Activated naive CD8-positive, alpha-beta T cell treated with anti-CD3 and anti-CD28 coated beads, Interleukin-2, amount 50 U/mL, for 24 hours (primary cell): ENCODE data around the gene CARD6.
"Not testable (repeated sequence)": the region's sequence is repeated elsewhere in the genome, so short reads cannot be mapped to it uniquely, and the experiment has no call there.

ENCODE experiments used
- ATAC-seq: fragments of 150-1000 bp; cut with Tn5 transposase; one replicate; pipeline ENCODE4 v1.10.0; 2021
- DNase-seq: peaks from one replicate; pipeline ENCODE4 v3.0.0; 2021
- H3K27ac Mint-ChIP-seq: one replicate; pipeline ENCODE4 v1.8.0; 2021; ENCODE audit warnings: mild to moderate bottlenecking, mixed read lengths
- H3K27me3 Mint-ChIP-seq: one replicate; pipeline ENCODE4 v1.8.0; 2021; ENCODE audit warnings: mixed read lengths
- H3K36me3 Mint-ChIP-seq: one replicate; pipeline ENCODE4 v1.8.0; 2021; ENCODE audit warnings: low read depth, mixed read lengths
- H3K4me1 Mint-ChIP-seq: one replicate; pipeline ENCODE4 v1.8.0; 2021; ENCODE audit warnings: mixed read lengths
- H3K4me3 Mint-ChIP-seq: one replicate; pipeline ENCODE4 v1.8.0; 2021; ENCODE audit warnings: mild to moderate bottlenecking, moderate library complexity, mixed read lengths
- H3K9me3 Mint-ChIP-seq: one replicate; pipeline ENCODE4 v1.8.0; 2021; ENCODE audit warnings: mixed read lengths

Gene CARD6

DNA sequence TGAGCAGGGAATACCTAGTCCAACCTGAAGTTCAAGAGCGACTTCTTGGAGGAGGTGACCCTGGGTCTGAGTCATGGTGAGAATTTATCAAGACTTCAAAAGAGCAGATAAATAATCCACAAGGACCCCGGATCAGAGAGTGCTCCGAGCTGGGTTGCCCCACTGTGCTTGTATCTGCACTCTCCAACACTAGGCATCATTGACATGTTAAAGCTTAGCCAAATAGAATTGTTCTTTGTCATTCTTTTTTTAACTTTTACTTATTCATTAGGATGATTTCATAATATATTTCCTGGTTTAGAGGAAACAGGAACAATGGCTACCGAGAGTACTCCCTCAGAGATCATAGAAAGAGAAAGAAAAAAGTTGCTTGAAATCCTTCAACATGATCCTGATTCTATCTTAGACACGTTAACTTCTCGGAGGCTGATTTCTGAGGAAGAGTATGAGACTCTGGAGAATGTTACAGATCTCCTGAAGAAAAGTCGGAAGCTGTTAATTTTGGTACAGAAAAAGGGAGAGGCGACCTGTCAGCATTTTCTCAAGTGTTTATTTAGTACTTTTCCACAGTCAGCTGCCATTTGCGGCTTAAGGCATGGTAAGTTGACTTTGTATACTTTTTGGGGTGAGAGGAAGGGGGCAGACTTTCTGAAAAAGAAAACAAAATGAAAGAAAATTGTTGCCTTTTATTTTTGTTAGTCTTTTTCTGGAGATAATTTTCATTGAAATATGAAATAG lies at the start of gene CARD6:
CARD6 (plus strand) TSS at position 300 of the 738 bp plus-strand sequence; CDS start at position 316, 16 bp downstream.
- ATAC-seq (peak; percentile 50), DNase-seq (no peak)
- Mint-ChIP-seq H3K36me3 (no peaks in the 10 kb centered on the region), H3K9me3 (no peaks in the 10 kb centered on the region), H3K27me3 (peaks cover 6% of the 10 kb centered on the region), H3K4me1 (peaks cover 20% of the 10 kb centered on the region), H3K27ac (peak within 1 kb of the TSS; percentile 88), H3K4me3 (peak within 1 kb of the TSS; percentile 83)

- ATAC-seq (no peak), DNase-seq (no peak)
- Mint-ChIP-seq H3K36me3 (peaks cover 37% of the 10 kb centered on the region), H3K4me3 (no peak overlapping the region), H3K27me3 (no peaks in the 10 kb centered on the region), H3K27ac (no peak overlapping the region), H3K9me3 (no peaks in the 10 kb centered on the region), H3K4me1 (peaks cover 62% of the 10 kb centered on the region)
These were observed 49.4 kb upstream of the CARD6 start for GRCh38 chr5:40791715-40792139.

DNA sequence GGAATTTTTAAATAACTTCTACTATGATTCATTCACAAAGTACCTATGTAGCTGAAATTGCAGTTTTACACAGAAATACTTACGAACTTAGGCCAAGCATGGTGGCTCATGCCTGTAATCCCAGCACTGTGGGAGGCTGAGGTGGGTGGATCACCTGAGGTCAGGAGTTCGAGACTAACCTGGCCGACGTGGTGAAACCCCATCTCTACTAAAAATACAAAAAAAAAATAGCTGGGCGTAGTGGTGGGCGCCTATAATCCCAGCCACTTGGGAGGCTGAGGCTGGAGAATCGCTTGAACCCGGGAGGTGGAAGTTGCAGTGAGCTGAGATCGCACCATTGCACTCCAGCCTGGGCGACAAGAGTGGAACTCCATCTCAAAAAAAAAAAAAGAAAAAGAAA lies 48.5 kb upstream of the CARD6 start:
- not testable (repeated sequence) for H3K27me3 Mint-ChIP-seq, H3K9me3 Mint-ChIP-seq, DNase-seq, H3K4me3 Mint-ChIP-seq, H3K27ac Mint-ChIP-seq, ATAC-seq
- Mint-ChIP-seq H3K4me1 (peaks cover 67% of the 10 kb centered on the region), H3K36me3 (peaks cover 36% of the 10 kb centered on the region)

DNA sequence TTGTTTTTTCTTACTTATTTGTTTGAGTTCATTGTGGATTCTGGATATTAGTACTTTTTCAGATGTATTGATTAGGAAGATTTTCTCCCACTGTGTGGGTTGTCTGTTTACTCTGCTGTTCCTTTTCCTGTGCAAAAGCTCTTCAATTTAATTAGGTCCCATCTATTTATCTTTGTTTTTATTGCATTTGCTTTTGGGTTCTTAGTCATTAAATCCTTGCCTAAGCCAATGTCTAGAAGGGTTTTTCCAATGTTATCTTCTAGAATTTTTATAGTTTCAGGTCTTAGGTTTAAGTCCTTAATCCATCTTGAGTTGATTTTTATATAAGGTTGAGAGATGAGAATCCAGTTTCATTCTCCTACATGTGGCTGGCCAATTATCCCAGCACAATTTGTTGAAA lies 46.8 kb upstream of the CARD6 start:
- H3K4me3 Mint-ChIP-seq, ATAC-seq, H3K27me3 Mint-ChIP-seq, H3K9me3 Mint-ChIP-seq, H3K27ac Mint-ChIP-seq, DNase-seq: not testable (repeated sequence)
- Mint-ChIP-seq H3K36me3 (peaks cover 20% of the 10 kb centered on the region), H3K4me1 (peaks cover 69% of the 10 kb centered on the region)

DNA sequence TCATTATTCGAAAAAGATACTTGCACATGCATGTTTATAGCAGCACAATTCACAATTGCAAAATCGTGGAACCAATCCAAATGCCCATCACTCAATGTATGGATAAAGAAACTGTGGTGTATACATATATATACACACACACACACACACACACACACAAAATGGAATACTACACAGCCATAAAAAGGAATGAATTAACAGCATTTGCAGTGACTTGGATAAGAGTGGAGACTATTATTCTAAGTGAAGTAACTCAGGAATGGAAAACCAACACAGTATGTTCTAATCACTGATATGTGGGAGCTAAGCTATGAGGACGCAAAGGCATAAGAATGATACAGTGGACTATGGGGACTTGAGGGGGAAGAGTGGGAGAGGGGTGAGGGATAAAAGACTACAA lies 46.3 kb upstream of the CARD6 start:
- ATAC-seq, H3K9me3 Mint-ChIP-seq, DNase-seq, H3K27me3 Mint-ChIP-seq, H3K4me3 Mint-ChIP-seq, H3K27ac Mint-ChIP-seq: not testable (repeated sequence)
- Mint-ChIP-seq H3K4me1 (peaks cover 68% of the 10 kb centered on the region), H3K36me3 (peaks cover 19% of the 10 kb centered on the region)

DNA sequence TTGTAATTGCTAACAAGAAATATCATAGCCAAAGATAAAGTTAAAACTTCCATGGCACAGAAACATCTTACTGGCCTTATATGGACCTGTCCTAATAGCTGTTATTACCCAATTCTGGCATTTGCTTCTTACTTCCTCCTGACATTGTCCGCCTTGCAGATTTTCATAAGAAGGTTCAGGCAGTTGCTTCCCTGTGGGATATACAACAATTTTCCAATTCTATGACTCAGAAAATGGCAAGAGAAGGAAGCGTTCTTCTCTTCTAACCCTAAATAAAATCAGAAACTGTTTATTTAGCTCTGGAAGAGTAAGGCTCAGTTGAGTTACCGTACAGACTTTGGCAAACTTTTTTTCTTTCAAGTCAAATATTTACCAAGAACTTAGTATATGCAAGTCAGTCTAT lies 44.7 kb upstream of the CARD6 start:
- H3K27ac Mint-ChIP-seq: peak overlapping the region; percentile 52
- no peak for DNase-seq
- peaks cover 54% of the 10 kb centered on the region for H3K4me1 Mint-ChIP-seq
- H3K27me3 Mint-ChIP-seq: peaks cover 3% of the 10 kb centered on the region
- no peaks in the 10 kb centered on the region for H3K9me3 Mint-ChIP-seq
- peak overlapping the region; percentile 90 for H3K4me3 Mint-ChIP-seq
- H3K36me3 Mint-ChIP-seq: peaks cover 17% of the 10 kb centered on the region
- no peak for ATAC-seq

GRCh38 chr5:40797273-40798011 lies 43.7 kb upstream of the CARD6 start:
- H3K4me1 Mint-ChIP-seq: peaks cover 50% of the 10 kb centered on the region
- no peaks in the 10 kb centered on the region for H3K9me3 Mint-ChIP-seq
- H3K27ac Mint-ChIP-seq: peak overlapping the region; percentile 85
- peak overlapping the region; percentile 90 for H3K4me3 Mint-ChIP-seq
- peaks cover 3% of the 10 kb centered on the region for H3K27me3 Mint-ChIP-seq
- ATAC-seq (peak; percentile 39), DNase-seq (peak; percentile 80)
- peaks cover 17% of the 10 kb centered on the region for H3K36me3 Mint-ChIP-seq

DNA sequence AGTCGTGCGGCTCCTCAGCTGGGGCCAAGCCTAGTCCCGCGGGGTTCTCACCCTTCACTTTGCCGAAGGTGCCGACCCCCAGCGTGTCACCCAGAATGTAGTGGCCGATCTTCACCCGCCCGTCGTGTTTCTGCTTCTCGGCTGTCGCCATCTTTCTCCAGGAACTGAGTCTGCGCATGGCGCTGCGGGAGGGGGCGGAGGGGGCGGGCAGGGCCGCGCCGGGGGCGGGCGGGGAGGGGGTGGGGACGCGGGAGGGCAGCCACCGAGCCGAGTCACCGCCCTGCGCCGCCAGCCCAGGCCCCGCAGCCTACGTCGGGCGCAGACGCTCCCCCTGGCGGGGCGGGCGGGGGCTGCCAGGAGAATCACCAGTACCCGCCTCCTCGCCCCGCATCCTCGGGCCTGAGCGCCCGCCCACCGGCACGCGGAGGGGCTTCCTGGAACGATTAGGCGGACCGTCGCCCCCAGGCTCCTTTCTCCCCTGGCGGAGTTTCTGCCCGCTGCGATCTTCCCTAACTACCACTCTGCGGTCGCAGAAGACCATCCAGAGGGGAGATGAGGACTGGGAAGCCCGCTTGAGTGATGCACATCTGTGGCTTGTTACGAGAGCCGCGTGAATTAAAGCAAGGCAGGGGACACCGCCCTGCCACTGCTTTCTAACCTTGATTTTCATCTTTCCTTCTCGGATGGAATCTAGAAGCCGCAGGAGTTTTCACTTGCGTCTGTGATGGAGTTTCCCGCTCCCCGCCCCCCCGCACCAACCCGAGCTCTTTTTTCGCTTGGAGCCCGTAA lies 43.0 kb upstream of the CARD6 start, which contains the start of gene PRKAA1:
PRKAA1 (minus strand) TSS at position 363 of the 789 bp plus-strand sequence; CDS start at position 178, 185 bp downstream.
- H3K4me1 Mint-ChIP-seq: peaks cover 48% of the 10 kb centered on the region
- H3K27ac Mint-ChIP-seq: peak within 1 kb of the TSS; percentile 93
- ATAC-seq (peak; percentile 92), DNase-seq (peak; percentile 88)
- H3K4me3 Mint-ChIP-seq: peak within 1 kb of the TSS; percentile 90
- H3K27me3 Mint-ChIP-seq: peaks cover 3% of the 10 kb centered on the region
- peaks cover 14% of the 10 kb centered on the region for H3K36me3 Mint-ChIP-seq
- no peaks in the 10 kb centered on the region for H3K9me3 Mint-ChIP-seq

DNA sequence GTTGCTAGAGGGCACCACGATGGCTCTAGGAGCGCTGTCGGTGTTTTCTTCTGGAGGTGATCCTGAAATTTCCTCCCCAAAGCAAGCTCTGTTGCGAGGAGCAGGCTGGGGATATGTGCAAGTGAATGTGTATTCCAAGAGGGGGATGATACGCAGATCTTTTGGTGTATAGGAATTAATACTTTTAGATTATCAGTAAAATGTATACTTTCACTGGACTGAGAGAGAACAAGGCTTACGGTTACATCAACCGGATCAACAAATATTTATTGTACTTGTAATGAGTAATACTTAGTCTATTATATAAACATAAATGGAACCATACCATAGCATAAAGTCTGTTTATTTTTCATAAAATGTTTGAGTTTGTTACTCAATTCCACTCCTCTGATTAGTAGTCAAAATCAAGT lies 42.4 kb upstream of the CARD6 start:
- peaks cover 3% of the 10 kb centered on the region for H3K27me3 Mint-ChIP-seq
- DNase-seq (no peak), ATAC-seq (no peak)
- H3K4me3 Mint-ChIP-seq: peak overlapping the region; percentile 90
- peaks cover 43% of the 10 kb centered on the region for H3K4me1 Mint-ChIP-seq
- no peaks in the 10 kb centered on the region for H3K9me3 Mint-ChIP-seq
- H3K36me3 Mint-ChIP-seq: peaks cover 13% of the 10 kb centered on the region
- H3K27ac Mint-ChIP-seq: peak overlapping the region; percentile 93

DNA sequence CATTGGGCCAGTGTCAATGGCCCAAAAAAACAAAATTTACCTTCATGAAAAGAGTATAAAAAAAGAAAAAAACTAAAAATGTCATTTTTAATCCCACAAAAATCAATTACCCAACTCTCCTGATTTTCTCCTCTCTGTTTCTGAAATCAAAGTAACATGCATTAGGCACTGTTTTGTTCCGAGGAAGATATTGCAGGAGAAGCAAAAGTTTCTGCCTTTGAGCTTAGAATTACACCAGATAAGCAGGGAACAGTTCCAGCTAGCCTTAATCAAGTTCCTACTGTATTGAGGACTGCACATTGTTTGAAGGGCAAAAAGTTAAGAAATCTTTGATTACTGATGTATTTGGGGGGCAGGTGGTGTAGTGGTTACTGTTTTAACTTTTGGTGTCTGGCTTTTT lies 41.9 kb upstream of the CARD6 start:
- H3K27me3 Mint-ChIP-seq: peaks cover 3% of the 10 kb centered on the region
- H3K27ac Mint-ChIP-seq: peak overlapping the region; percentile 52
- no peak for ATAC-seq
- H3K4me1 Mint-ChIP-seq: peaks cover 38% of the 10 kb centered on the region
- peak overlapping the region; percentile 90 for H3K4me3 Mint-ChIP-seq
- peaks cover 9% of the 10 kb centered on the region for H3K36me3 Mint-ChIP-seq
- H3K9me3 Mint-ChIP-seq: no peaks in the 10 kb centered on the region
- DNase-seq: no peak

- no peak for ATAC-seq
- Mint-ChIP-seq H3K27me3 (peaks cover 3% of the 10 kb centered on the region), H3K9me3 (no peaks in the 10 kb centered on the region), H3K27ac (no peak overlapping the region), H3K4me3 (no peak overlapping the region), H3K4me1 (peaks cover 14% of the 10 kb centered on the region), H3K36me3 (no peaks in the 10 kb centered on the region)
- DNase-seq: no peak
These were observed 39.2 kb upstream of the CARD6 start for GRCh38 chr5:40801771-40802562.

DNA sequence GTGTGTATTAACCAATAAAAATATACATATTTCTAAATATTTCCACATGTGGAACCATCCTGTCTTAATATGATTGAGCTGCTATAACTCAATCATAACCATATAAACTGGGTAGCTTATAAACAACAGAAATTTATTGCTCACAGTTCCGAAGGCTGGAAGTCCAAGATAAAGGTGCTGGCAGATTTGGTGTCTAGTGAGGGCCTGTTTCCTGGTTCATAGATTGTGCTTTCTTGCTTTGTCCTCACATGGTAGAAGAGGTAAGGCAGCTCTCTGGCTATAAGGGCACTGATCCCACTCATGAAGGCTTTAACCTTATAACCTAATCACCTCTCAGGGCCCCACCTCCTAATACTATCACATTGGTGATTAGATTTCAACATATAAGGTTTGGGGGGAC lies 29.0 kb upstream of the CARD6 start:
- Mint-ChIP-seq H3K27ac (no peak overlapping the region), H3K4me1 (peaks cover 14% of the 10 kb centered on the region), H3K9me3 (no peaks in the 10 kb centered on the region), H3K36me3 (no peaks in the 10 kb centered on the region), H3K27me3 (no peaks in the 10 kb centered on the region), H3K4me3 (no peak overlapping the region)
- DNase-seq (no peak), ATAC-seq (no peak)

DNA sequence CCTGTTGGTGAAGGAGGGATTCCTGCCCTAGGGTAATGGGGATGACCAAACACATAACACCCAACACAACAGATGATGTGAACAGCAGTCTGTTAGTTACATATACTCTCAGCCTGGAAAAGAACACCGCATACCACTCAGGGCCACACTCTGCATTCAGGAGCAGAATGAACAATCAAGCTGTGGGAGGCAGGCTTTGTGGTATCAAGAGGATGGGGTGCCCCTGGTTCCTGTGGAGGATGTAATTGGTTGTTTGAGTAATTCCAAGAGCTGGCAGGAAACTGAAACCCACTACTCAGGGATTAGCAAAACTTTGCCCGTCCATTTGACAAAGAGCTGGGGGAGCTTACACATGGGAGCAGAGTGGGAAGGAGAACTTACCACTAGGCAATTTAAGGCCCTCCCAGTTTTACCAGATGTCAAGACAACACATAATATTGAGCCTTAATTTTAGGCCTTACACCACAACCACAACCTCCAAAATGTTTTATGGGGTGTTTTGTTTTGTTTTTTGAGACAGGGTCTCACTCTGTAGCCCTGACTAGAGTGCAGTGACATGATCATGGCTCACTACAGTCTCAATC lies 27.4 kb upstream of the CARD6 start:
- H3K9me3 Mint-ChIP-seq: no peaks in the 10 kb centered on the region
- peak; percentile 31 for DNase-seq
- peaks cover 10% of the 10 kb centered on the region for H3K4me1 Mint-ChIP-seq
- no peaks in the 10 kb centered on the region for H3K36me3 Mint-ChIP-seq
- peak; percentile 97 for ATAC-seq
- peak overlapping the region; percentile 24 for H3K4me3 Mint-ChIP-seq
- H3K27me3 Mint-ChIP-seq: no peaks in the 10 kb centered on the region
- peak overlapping the region; percentile 29 for H3K27ac Mint-ChIP-seq
